Fibroblast of peridontal ligament (primary cell): Measurements from ENCODE around the gene CABS1.

Experiments used
- DNase-seq: peaks from one replicate; pipeline ENCODE4 v3.0.0-alpha.2; 2010; ENCODE audit errors: extremely low read depth

Gene CABS1

DNA sequence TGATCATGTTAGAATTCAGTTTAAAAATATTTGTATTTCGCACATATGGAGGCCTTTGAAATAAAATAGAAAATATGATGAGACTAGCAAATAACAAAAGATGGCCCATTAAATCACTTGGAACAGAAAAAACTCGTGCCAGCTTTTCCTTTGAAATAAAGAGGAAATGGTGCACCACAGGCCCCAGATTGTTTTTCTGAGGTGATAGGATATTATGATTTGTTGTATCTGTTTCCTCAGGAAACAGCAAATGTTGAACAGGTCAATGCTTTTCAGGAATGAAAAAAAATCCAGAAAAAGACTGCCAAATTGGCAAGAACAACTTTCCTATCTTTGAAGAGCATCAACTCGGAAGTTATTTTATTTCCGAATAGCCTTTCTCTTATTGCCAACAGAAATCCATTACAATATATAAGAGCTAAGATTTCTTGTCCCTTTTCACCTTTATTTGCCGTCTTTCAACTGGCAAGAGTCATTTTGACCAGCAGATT, 48.0 kb downstream of the CABS1 start, which contains the start of gene SMR3B:
SMR3B (plus strand) TSS at position 441 of the 491 bp plus-strand sequence. CDS start 1,380 bp downstream, outside the sequence.
- DNase-seq, result no peak
